Mesenteric fat pad (tissue), 1 donor: Measurements from ENCODE around the gene PITX1. TPM values are rescaled to one million over a fixed set of nuclear protein-coding genes. Genes with fewer than 3 reads are reported as not detected.

ENCODE experiments used
- total RNA-seq: library from RNA; stranded (reverse); fragmentation: NEBNext Ultra II Directional; extraction: Animal tissue kit (Norgen Biotek cat#: 25700); gene quantifications from one replicate; pipeline ENCODE4 v1.2.1, GENCODE V29; 2021
- donor health status: DM: yes; HTN: yes; CAD: no.

PITX1 gene
- total RNA-seq, 1 donor from 2014 or later: 0.13 TPM

Other genes with a start within 250 kb of the PITX1 start
- gene C5orf24, start 188.3 kb downstream of the PITX1 start, total RNA-seq: 40.9 TPM
- gene TXNDC15, start 159.9 kb downstream of the PITX1 start, total RNA-seq: 50.1 TPM
- 10.7 TPM for gene PCBD2, start 129.1 kb downstream of the PITX1 start, total RNA-seq
- gene CATSPER3, start 66.3 kb downstream of the PITX1 start, total RNA-seq: 0.61 TPM